Adipose tissue (tissue), 3 donors: ENCODE data around the gene CETN3. TPM values are rescaled to one million over a fixed set of nuclear protein-coding genes. Genes with fewer than 3 reads are reported as not detected.
"Not testable (repeated sequence)": the region's sequence is repeated elsewhere in the genome, so short reads cannot be mapped to it uniquely, and the experiment has no call there.

Experiments
- H3K27ac ChIP-seq: one replicate; pipeline ENCODE4 v1.5.1; 2013; ENCODE audit warnings: low read depth, low read length
- WGBS, 3 donors: extraction: QIAGEN DNeasy Blood & Tissue Kit; methylation state at CpG; one replicate each; pipeline ENCODE4 v1.1.7; 2013; 5-methylcytosine and 5-hydroxymethylcytosine counted together
- polyA plus RNA-seq, 3 donors: library from polyadenylated mRNA; stranded (reverse); fragments of 200-250 nt; gene quantifications; one replicate each; pipeline ENCODE4 v1.2.3, GENCODE V29; 2013
- donor health status: healthy with polysubstance abuse.
- donor health status: Bipolar disorder and iron deficiency.
- donor health status: healthy.

The CETN3 gene
- polyA plus RNA-seq, 3 donors: 6.0 to 40.0 (median 11.7) TPM

- H3K27ac ChIP-seq: no peak overlapping the region
- WGBS, 3 donors: 51 to 63% (median 63%) methylated on average over 3 of the region's 3 CpGs
These were observed 22.0 kb downstream of the CETN3 start for GRCh38 chr5:90387508-90387907.

GRCh38 chr5:90386099-90386710, 23.4 kb downstream of the CETN3 start:
- 86 to 97% (median 86%) methylated on average over 1 of the region's 1 CpG for WGBS, 3 donors
- no peak overlapping the region for H3K27ac ChIP-seq

GRCh38 chr5:90384389-90384788, 25.2 kb downstream of the CETN3 start:
- no peak overlapping the region for H3K27ac ChIP-seq
- 92 to 98% (median 97%) methylated on average over 1 of the region's 1 CpG for WGBS, 3 donors

- 91 to 95% (median 92%) methylated on average over 2 of the region's 2 CpGs for WGBS, 3 donors
These were observed 25.7 kb downstream of the CETN3 start for GRCh38 chr5:90383903-90384302.

GRCh38 chr5:90381213-90381929, 28.2 kb downstream of the CETN3 start:
- WGBS, 3 donors: 72 to 78% (median 75%) methylated on average over 6 of the region's 6 CpGs
- H3K27ac ChIP-seq: no peak overlapping the region

More at GRCh38 chr5:90383903-90384302, 25.7 kb downstream of the CETN3 start:
- no peak overlapping the region for H3K27ac ChIP-seq

GRCh38 chr5:90379652-90380051, 29.9 kb downstream of the CETN3 start:
- WGBS, 3 donors: 81 to 83% (median 82%) methylated on average over 2 of the region's 2 CpGs
- H3K27ac ChIP-seq: no peak overlapping the region

- no peak overlapping the region for H3K27ac ChIP-seq
- WGBS, 3 donors: 84 to 92% (median 89%) methylated on average over 2 of the region's 2 CpGs
These were observed 30.8 kb downstream of the CETN3 start for GRCh38 chr5:90378752-90379151.

GRCh38 chr5:90371269-90371668, 38.3 kb downstream of the CETN3 start:
- not testable (repeated sequence) for H3K27ac ChIP-seq

- H3K27ac ChIP-seq: no peak overlapping the region
- 81 to 89% (median 87%) methylated on average over 3 of the region's 3 CpGs for WGBS, 3 donors
These were observed 40.9 kb downstream of the CETN3 start for GRCh38 chr5:90368454-90369246.

- no peak overlapping the region for H3K27ac ChIP-seq
- 76 to 84% (median 84%) methylated on average over 1 of the region's 1 CpG for WGBS, 3 donors
These were observed 41.7 kb downstream of the CETN3 start for GRCh38 chr5:90367879-90368278.

GRCh38 chr5:90366948-90367347, 42.6 kb downstream of the CETN3 start:
- H3K27ac ChIP-seq: no peak overlapping the region
- WGBS, 3 donors: 31 to 56% (median 49%) methylated on average over 3 of the region's 3 CpGs

GRCh38 chr5:90365328-90365727, 44.2 kb downstream of the CETN3 start:
- no peak overlapping the region for H3K27ac ChIP-seq

GRCh38 chr5:90359073-90359920, 50.3 kb downstream of the CETN3 start:
- WGBS, 3 donors: 75 to 83% (median 77%) methylated on average over 7 of the region's 7 CpGs
- H3K27ac ChIP-seq: no peak overlapping the region

- no peak overlapping the region for H3K27ac ChIP-seq
- 47 to 57% (median 52%) methylated on average over 6 of the region's 6 CpGs for WGBS, 3 donors
These were observed 52.9 kb downstream of the CETN3 start for GRCh38 chr5:90356622-90357021.

GRCh38 chr5:90356176-90356575, 53.4 kb downstream of the CETN3 start:
- H3K27ac ChIP-seq: no peak overlapping the region

- H3K27ac ChIP-seq: no peak overlapping the region
- 87 to 92% (median 91%) methylated on average over 1 of the region's 1 CpG for WGBS, 3 donors
These were observed 53.9 kb downstream of the CETN3 start for GRCh38 chr5:90355635-90356034.

GRCh38 chr5:90353254-90353653, 56.3 kb downstream of the CETN3 start:
- WGBS, 3 donors: 42 to 92% (median 89%) methylated on average over 3 of the region's 3 CpGs
- H3K27ac ChIP-seq: no peak overlapping the region

- WGBS, 3 donors: 84 to 91% (median 88%) methylated on average over 3 of the region's 3 CpGs
- H3K27ac ChIP-seq: no peak overlapping the region
These were observed 58.5 kb downstream of the CETN3 start for GRCh38 chr5:90351101-90351500.

GRCh38 chr5:90347462-90347861, 62.1 kb downstream of the CETN3 start:
- no peak overlapping the region for H3K27ac ChIP-seq
